GM21723 (cell line): ENCODE results near the gene RWDD3.

ENCODE experiments used
- ATAC-seq: cut with Tn5 transposase; IDR thresholded peaks from one replicate; pipeline ENCODE4 v1.9.1; 2021; ENCODE audit warnings: mild to moderate bottlenecking, moderate library complexity; ENCODE audit not compliant: unreplicated experiment

Gene RWDD3

GRCh38 chr1:95233737-95234500 is at the start of gene RWDD3:
RWDD3 (plus strand) TSS chr1:95234210; CDS start chr1:95234231, 21 bp downstream.
- ATAC-seq = peak; percentile 98

- ATAC-seq = no peak
Observed at GRCh38 chr1:95186149-95186548, 47.9 kb upstream of the RWDD3 start.

GRCh38 chr1:95193591-95193990 is 40.4 kb upstream of the RWDD3 start:
- no peak for ATAC-seq

- no peak for ATAC-seq
Observed at GRCh38 chr1:95195046-95195445, 39.0 kb upstream of the RWDD3 start.

- no peak for ATAC-seq
Observed at GRCh38 chr1:95196017-95196416, 38.0 kb upstream of the RWDD3 start.

GRCh38 chr1:95197616-95198252 is 36.3 kb upstream of the RWDD3 start:
- no peak for ATAC-seq

- no peak for ATAC-seq
Observed at GRCh38 chr1:95201905-95202304, 32.1 kb upstream of the RWDD3 start.

- ATAC-seq = no peak
Observed at GRCh38 chr1:95203908-95204437, 30.0 kb upstream of the RWDD3 start.

- no peak for ATAC-seq
Observed at GRCh38 chr1:95206514-95206913, 27.5 kb upstream of the RWDD3 start.

GRCh38 chr1:95207223-95207935 is 26.6 kb upstream of the RWDD3 start:
- no peak for ATAC-seq

GRCh38 chr1:95208876-95209275 is 25.1 kb upstream of the RWDD3 start:
- ATAC-seq = no peak

- no peak for ATAC-seq
Observed at GRCh38 chr1:95209291-95209690, 24.7 kb upstream of the RWDD3 start.

- no peak for ATAC-seq
Observed at GRCh38 chr1:95216292-95216990, 17.6 kb upstream of the RWDD3 start.

- no peak for ATAC-seq
Observed at GRCh38 chr1:95217371-95217770, 16.6 kb upstream of the RWDD3 start.

- no peak for ATAC-seq
Observed at GRCh38 chr1:95219407-95219806, 14.6 kb upstream of the RWDD3 start.

- no peak for ATAC-seq
Observed at GRCh38 chr1:95221306-95221705, 12.7 kb upstream of the RWDD3 start.

GRCh38 chr1:95222629-95223028 is 11.4 kb upstream of the RWDD3 start:
- no peak for ATAC-seq

- no peak for ATAC-seq
Observed at GRCh38 chr1:95223110-95223509, 10.9 kb upstream of the RWDD3 start.

GRCh38 chr1:95226781-95227660 is 7.0 kb upstream of the RWDD3 start:
- no peak for ATAC-seq

GRCh38 chr1:95229037-95229436 is 5.0 kb upstream of the RWDD3 start:
- no peak for ATAC-seq
